ENCODE measurements around the gene ABLIM2. TPM values are rescaled to one million over a fixed set of nuclear protein-coding genes. Genes with fewer than 3 reads are reported as not detected.

Gene ABLIM2
- total RNA-seq, 1 experiment from 2014 or later: 1.0 TPM

DNA sequence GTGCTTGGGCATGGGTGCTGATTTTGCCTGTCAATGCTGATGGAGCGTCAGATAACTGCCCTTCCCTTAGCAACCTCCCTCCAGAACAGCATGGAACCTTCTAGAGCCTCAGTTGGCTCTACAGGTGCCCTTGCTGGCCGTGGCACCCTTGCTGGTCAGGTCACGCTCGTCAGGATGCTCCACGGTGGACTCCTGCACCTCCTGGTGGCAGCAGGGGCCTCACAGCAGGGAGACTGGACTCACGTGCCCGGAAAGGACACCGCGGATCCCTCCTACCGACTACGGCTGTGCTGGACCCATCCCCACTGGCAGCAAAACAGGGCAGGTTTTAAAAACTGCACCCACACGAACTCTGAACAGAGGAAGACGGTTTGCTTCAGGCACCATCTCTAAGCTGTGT lies 136.8 kb downstream of the ABLIM2 start:
- no peak overlapping the region for H2BK20ac ChIP-seq (ENCODE audit: low read depth, low read length, poor library complexity, severe bottlenecking)
- no peaks in the 10 kb centered on the region for H3K9me3 ChIP-seq (ENCODE audit: control insufficient read depth, low read depth, low read length)
- no peak for DNase-seq
- no peaks in the 10 kb centered on the region for H3K79me1 ChIP-seq (ENCODE audit: insufficient read depth, low read depth, low read length, poor library complexity, severe bottlenecking)
- TF ChIP-seq, protein P1, sequence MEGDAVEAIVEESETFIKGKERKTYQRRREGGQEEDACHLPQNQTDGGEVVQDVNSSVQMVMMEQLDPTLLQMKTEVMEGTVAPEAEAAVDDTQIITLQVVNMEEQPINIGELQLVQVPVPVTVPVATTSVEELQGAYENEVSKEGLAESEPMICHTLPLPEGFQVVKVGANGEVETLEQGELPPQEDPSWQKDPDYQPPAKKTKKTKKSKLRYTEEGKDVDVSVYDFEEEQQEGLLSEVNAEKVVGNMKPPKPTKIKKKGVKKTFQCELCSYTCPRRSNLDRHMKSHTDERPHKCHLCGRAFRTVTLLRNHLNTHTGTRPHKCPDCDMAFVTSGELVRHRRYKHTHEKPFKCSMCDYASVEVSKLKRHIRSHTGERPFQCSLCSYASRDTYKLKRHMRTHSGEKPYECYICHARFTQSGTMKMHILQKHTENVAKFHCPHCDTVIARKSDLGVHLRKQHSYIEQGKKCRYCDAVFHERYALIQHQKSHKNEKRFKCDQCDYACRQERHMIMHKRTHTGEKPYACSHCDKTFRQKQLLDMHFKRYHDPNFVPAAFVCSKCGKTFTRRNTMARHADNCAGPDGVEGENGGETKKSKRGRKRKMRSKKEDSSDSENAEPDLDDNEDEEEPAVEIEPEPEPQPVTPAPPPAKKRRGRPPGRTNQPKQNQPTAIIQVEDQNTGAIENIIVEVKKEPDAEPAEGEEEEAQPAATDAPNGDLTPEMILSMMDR (conservative IDR thresholded peaks at IDR 0.05): no peak
- no CpG with 5 or more reads among the region's 13 CpGs for WGBS (ENCODE audit: extremely low coverage, insufficient read length, low lambda C conversion rate)
- no peak overlapping the region for H3K4me2 ChIP-seq (ENCODE audit: insufficient read depth, insufficient read length, low read length)
- Mint-ChIP-seq H3K4me3 (no peak overlapping the region), H3K27me3 (ENCODE audit: low read depth) (peaks cover 2% of the 10 kb centered on the region; the same call in 1 of the 2 replicates), H3K9me3 (no peaks in the 10 kb centered on the region), H3K4me1 (peaks cover 17 to 24% of the 10 kb centered on the region in 2 experiments), H3K36me3 (ENCODE audit: insufficient read depth in 1 of 3, low read depth in 3 of 3) (no peaks in the 10 kb centered on the region), H3K27ac (no peak overlapping the region)
- no peaks in the 10 kb centered on the region for H3K23me2 ChIP-seq (ENCODE audit: insufficient read length, low read depth, low read length, poor library complexity, severe bottlenecking)
- H2BK12ac ChIP-seq (ENCODE audit: insufficient read length, low read depth, low read length): no peak overlapping the region
- H2AK5ac ChIP-seq (ENCODE audit: insufficient read length, low read length): no peak overlapping the region
- H3K4me1 ChIP-seq (ENCODE audit: insufficient read depth, low read length): no peaks in the 10 kb centered on the region; the same call in 1 of the 2 replicates
- H3K23ac ChIP-seq (ENCODE audit: insufficient read length, low read depth, low read length): no peak overlapping the region
- H3K79me2 ChIP-seq (ENCODE audit: insufficient read depth, low read length): no peaks in the 10 kb centered on the region
- H3K27ac ChIP-seq (ENCODE audit: insufficient read length, low read depth, low read length): no peak overlapping the region
- no peak overlapping the region for H2BK120ac ChIP-seq (ENCODE audit: low read depth, low read length, poor library complexity, severe bottlenecking)
- no peak overlapping the region for H2BK5ac ChIP-seq (ENCODE audit: insufficient read length, low read length)
- H3K18ac ChIP-seq (ENCODE audit: insufficient read length, low read depth, low read length): no peak overlapping the region
- no peak overlapping the region for H4K91ac ChIP-seq (ENCODE audit: insufficient read length, low read depth, low read length)
- H4K8ac ChIP-seq (replicated peaks; ENCODE audit: insufficient read length, low read depth, low read length): no peak overlapping the region
- no peak overlapping the region for H3K56ac ChIP-seq (ENCODE audit: insufficient read length, low read depth, low read length)
- H3K9ac ChIP-seq (ENCODE audit: extremely low read depth, insufficient read length, low read length): no peak overlapping the region
- H3K14ac ChIP-seq (ENCODE audit: insufficient read depth, low read length): no peak overlapping the region
- H3K27me3 ChIP-seq (ENCODE audit: insufficient read depth, low read length): no peaks in the 10 kb centered on the region
- H3K4ac ChIP-seq (ENCODE audit: low read depth, low read length): no peak overlapping the region
- no peaks in the 10 kb centered on the region for H4K20me1 ChIP-seq (ENCODE audit: control insufficient read depth, insufficient read depth, insufficient read length)
- H3T11ph ChIP-seq (ENCODE audit: low read length): no peak overlapping the region
- no peak overlapping the region for H2AFZ ChIP-seq (ENCODE audit: low read length)
- H4K5ac ChIP-seq (ENCODE audit: insufficient read length, low read depth, low read length): no peak overlapping the region
- H2BK15ac ChIP-seq (ENCODE audit: low read depth, low read length): no peak overlapping the region
